Large intestine (tissue), 3 donors: Measurements from ENCODE around the gene PRR20C. TPM values are rescaled to one million over a fixed set of nuclear protein-coding genes. Genes with fewer than 3 reads are reported as not detected.
"Not testable (repeated sequence)": the region's sequence is repeated elsewhere in the genome, so short reads cannot be mapped to it uniquely, and the experiment has no call there.

Experiments used
- DNase-seq, 2 donors: peaks; one replicate each; pipeline versions ENCODE4 v3.0.0 to v3.0.0-alpha.2; 2013
- H3K27ac ChIP-seq: one replicate; pipeline ENCODE4 v1.5.1; 2013; ENCODE audit warnings: low read length
- H3K27me3 ChIP-seq: 2 replicates; pipeline ENCODE4 v1.6.1; 2013; ENCODE audit warnings: low read length; ENCODE audit not compliant: control insufficient read depth, insufficient read depth
- H3K36me3 ChIP-seq: 2 replicates; pipeline ENCODE4 v1.6.1; 2013; ENCODE audit warnings: low read length; ENCODE audit not compliant: control insufficient read depth, insufficient read depth
- H3K4me1 ChIP-seq: one replicate; pipeline ENCODE4 v1.6.1; 2013; ENCODE audit warnings: low read length; ENCODE audit not compliant: control insufficient read depth, insufficient read depth
- H3K4me3 ChIP-seq: one replicate; pipeline ENCODE4 v1.5.1; 2013; ENCODE audit warnings: low read length
- H3K9me3 ChIP-seq: one replicate; pipeline ENCODE4 v1.6.1; 2013; ENCODE audit warnings: mild to moderate bottlenecking, low read depth, low read length, moderate library complexity; ENCODE audit not compliant: control insufficient read depth
- WGBS: methylation state at CpG from one replicate; pipeline ENCODE4 v1.1.5; 2013; ENCODE audit warnings: low lambda C conversion rate; ENCODE audit not compliant: insufficient coverage; 5-methylcytosine and 5-hydroxymethylcytosine counted together
- polyA plus RNA-seq: library from polyadenylated mRNA; unstranded; fragments of 120-200 nt; gene quantifications from one replicate; pipeline ENCODE4 v1.2.1, GENCODE V29; 2013

Gene PRR20C
- polyA plus RNA-seq, 1 donor = not detected

GRCh38 chr13:57148106-57148505 is 5.8 kb upstream of the PRR20C start:
- not testable (repeated sequence) for H3K4me3 ChIP-seq, DNase-seq, H3K27me3 ChIP-seq, H3K4me1 ChIP-seq, H3K9me3 ChIP-seq, H3K27ac ChIP-seq, H3K36me3 ChIP-seq
- WGBS = 97% methylated on average over 5 of the region's 14 CpGs

- H3K4me1 ChIP-seq, DNase-seq, H3K36me3 ChIP-seq, H3K4me3 ChIP-seq, H3K27me3 ChIP-seq, H3K27ac ChIP-seq, H3K9me3 ChIP-seq: not testable (repeated sequence)
- no CpG with 5 or more reads among the region's 22 CpGs for WGBS
These were observed 6.5 kb downstream of the PRR20C start, which contains the start of gene PRR20D for GRCh38 chr13:57160332-57160731. TSS of gene PRR20D (plus strand) at chr13:57160632. CDS start at chr13:57161019, 387 bp downstream.

GRCh38 chr13:57166897-57167296 is 13.0 kb downstream of the PRR20C start, which contains the start of gene PRR20E:
TSS of gene PRR20E (plus strand) at chr13:57167197. CDS start at chr13:57167584, 387 bp downstream.
- H3K27me3 ChIP-seq, H3K4me1 ChIP-seq, H3K36me3 ChIP-seq, H3K4me3 ChIP-seq, H3K27ac ChIP-seq, H3K9me3 ChIP-seq, DNase-seq: not testable (repeated sequence)
- no CpG with 5 or more reads among the region's 22 CpGs for WGBS

GRCh38 chr13:57191667-57192066 is 37.8 kb downstream of the PRR20C start:
- Histone ChIP-seq H3K36me3 (no peaks in the 10 kb centered on the region), H3K27me3 (no peaks in the 10 kb centered on the region), H3K27ac (no peak overlapping the region), H3K9me3 (no peaks in the 10 kb centered on the region), H3K4me3 (no peak overlapping the region), H3K4me1 (no peaks in the 10 kb centered on the region)
- WGBS = no CpG with 5 or more reads among the region's 1 CpG
- DNase-seq = no peak

Other genes with a start within 250 kb of the PRR20C start
- not detected for gene PRR20A, start 13.1 kb upstream of the PRR20C start, polyA plus RNA-seq
- gene PRR20B, start 6.6 kb upstream of the PRR20C start, polyA plus RNA-seq = not detected
- not detected for gene PRR20D, start 6.6 kb downstream of the PRR20C start, polyA plus RNA-seq
- gene PRR20E, start 13.1 kb downstream of the PRR20C start, polyA plus RNA-seq = not detected